HG03457 (cell line): ENCODE data around the gene SOCS3.
"Not testable (repeated sequence)": the region's sequence is repeated elsewhere in the genome, so short reads cannot be mapped to it uniquely, and the experiment has no call there.

ENCODE experiments used
- ATAC-seq: cut with Tn5 transposase; IDR thresholded peaks from one replicate; pipeline ENCODE4 v1.9.1; 2021; ENCODE audit warnings: moderate number of reproducible peaks; ENCODE audit not compliant: unreplicated experiment

SOCS3 gene

DNA sequence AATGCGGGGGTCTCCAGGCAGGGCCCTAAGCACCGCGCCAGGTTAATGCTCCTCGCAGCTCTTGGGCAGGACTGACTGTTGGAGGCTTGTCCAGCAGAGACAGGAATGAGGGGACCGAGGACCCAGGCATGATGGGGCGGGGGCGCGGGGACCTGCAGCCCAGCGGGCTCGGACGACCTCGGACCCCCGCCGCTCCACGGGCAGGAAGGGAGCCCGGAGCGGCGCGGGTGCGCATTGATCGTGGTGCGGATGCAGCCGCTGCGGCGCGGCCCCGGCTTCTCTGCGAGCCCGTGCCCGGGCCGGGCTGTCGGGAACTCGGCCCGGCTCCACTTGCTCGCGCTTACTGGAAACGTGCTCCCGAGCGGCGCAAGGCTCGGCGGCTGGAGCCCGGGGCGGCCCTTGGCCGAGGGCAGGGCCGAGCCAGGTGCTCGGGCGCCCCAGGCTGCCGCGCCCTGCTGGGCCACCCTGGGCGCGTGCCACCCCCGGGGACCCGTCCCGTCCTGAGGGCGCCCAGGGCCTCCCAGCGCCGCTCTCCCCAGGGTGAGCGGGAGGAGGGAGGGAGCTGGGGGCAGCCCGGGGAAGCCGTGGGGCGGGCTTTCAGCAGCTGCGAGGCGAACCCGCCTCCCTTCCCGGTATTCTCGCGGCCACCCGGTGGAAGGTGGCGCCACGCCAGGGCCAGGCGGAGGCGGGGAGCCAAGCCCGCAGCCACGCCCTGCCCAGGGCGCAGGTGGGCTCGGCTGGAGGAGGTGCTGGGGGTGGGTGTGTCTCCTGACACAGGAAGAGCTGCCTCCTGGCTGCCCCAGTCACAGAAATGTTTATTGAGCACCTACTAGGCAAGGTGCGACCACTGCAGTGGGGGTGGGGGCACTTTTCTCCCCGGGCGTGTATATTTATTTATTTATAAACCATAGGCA is 45.9 kb downstream of the SOCS3 start:
- no peak for ATAC-seq

DNA sequence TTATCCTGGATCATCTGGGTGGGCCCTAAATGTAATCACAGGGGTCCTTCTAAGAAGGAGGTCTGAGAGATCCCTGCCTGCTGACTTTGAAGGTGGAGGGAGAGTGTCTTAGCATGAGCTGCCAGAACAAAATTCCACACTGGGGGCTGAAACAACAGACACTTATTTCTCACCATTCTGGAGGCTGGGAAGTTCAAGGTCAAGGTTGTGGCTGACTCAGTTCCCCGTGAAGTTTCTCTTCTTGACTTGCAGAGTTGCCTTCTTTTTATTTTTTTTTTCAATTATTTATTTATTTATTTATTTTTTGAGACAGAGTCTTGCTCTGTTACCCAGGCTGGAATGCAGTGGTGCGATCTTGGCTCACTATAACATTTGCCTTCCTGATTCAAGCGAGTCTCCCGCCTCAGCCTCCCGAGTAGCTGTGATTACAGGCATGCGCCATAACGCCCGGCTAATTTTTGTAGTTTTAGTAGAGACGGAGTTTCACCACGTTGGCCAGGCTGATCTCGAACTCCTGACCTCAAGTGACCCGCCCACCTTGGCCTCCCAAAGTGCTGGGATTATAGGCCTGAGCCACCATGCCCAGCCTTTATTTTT is 50.1 kb downstream of the SOCS3 start:
- ATAC-seq = not testable (repeated sequence)

DNA sequence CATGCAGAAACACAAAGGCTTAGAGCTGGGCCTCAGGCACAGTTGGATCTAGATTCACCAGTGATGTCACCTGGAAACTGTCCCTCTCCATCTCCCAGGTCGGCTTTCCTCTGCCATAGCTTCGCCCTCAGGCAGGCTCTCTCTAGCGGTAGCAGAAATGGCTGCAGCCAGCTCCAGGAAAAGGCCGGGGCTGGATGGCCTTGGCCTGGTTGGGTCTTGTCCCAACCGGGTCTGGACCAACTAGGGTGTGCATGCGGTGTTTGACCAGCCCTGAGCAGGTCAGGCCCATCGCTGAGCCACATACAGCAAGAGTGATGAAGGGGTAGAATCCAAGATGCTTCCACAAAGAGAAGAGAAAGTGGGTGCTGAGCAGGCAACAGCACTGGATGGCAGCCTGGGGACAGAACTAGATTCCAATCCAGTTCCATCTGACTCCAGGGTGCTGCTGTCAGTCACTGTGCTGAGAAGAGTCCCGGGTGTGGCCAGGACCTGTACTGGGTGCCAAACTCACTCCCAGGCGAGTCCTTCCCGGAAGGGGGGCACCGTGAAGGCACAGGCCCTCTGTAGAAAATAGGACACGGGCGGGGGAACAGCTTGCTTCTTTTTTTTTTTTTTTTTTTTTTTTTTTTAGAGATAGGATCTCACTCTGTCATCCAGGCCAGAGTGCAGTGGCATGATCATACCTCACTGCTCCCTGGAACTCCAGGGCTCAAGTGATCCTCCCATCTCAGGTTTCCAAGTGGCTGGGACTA is 51.8 kb downstream of the SOCS3 start:
- no peak for ATAC-seq

DNA sequence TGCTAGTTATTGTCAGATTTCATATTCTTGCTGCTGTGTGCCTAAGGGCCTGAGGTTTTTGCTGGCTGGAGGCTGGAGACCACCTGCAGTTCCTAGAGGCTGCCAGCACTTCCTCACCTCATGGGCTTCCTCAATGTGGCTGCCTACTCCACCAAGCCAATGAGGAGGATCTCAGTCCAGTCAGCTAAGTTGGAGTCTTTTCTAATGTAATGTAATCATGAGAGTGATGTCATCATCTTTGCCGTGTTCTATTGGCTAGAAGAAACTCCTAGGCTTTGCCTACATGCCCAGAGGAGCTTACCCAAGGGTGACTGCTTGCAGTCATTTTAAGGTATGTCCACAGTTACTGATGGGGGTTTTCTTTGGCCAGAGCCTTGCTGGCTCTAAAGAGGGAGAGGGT is 53.0 kb downstream of the SOCS3 start:
- no peak for ATAC-seq
